DMS79 (cell line): ENCODE measurements around the gene FSCN2.
A peak's percentile ranks its signal among the peaks of the same experiment; 100 is the strongest.

Source experiments
- DNase-seq: peaks from one replicate; lab custom pipeline; 2025; lab: John Stamatoyannopoulos, UW

The FSCN2 gene

GRCh38 chr17:81489998-81490992 is 37.9 kb upstream of the FSCN2 start:
- DNase-seq: no peak

- DNase-seq: no peak
These were observed 37.0 kb upstream of the FSCN2 start for GRCh38 chr17:81491181-81491581.

- no peak for DNase-seq
These were observed 36.4 kb upstream of the FSCN2 start for GRCh38 chr17:81491761-81492160.

GRCh38 chr17:81492202-81492601 is 36.0 kb upstream of the FSCN2 start:
- DNase-seq: no peak

GRCh38 chr17:81492706-81493105 is 35.5 kb upstream of the FSCN2 start:
- DNase-seq: no peak

- no peak for DNase-seq
These were observed 34.8 kb upstream of the FSCN2 start for GRCh38 chr17:81493198-81494038.

GRCh38 chr17:81494626-81495377 is 33.4 kb upstream of the FSCN2 start:
- DNase-seq: peak; percentile 35

- DNase-seq: no peak
These were observed 29.1 kb upstream of the FSCN2 start for GRCh38 chr17:81498953-81499600.

GRCh38 chr17:81499601-81499970 is 28.6 kb upstream of the FSCN2 start:
- DNase-seq: no peak

GRCh38 chr17:81500047-81500446 is 28.1 kb upstream of the FSCN2 start:
- no peak for DNase-seq

- DNase-seq: no peak
These were observed 25.6 kb upstream of the FSCN2 start for GRCh38 chr17:81502471-81503017.

- no peak for DNase-seq
These were observed 24.6 kb upstream of the FSCN2 start for GRCh38 chr17:81503619-81504018.

GRCh38 chr17:81508639-81509206 is 19.5 kb upstream of the FSCN2 start:
- DNase-seq: no peak

GRCh38 chr17:81509207-81509971 is 18.8 kb upstream of the FSCN2 start:
- DNase-seq: no peak

- no peak for DNase-seq
These were observed 18.0 kb upstream of the FSCN2 start for GRCh38 chr17:81509972-81510784.

GRCh38 chr17:81510785-81511553 is 17.2 kb upstream of the FSCN2 start:
- no peak for DNase-seq

- no peak for DNase-seq
These were observed 16.7 kb upstream of the FSCN2 start for GRCh38 chr17:81511554-81511803.

GRCh38 chr17:81511804-81512561 is 16.2 kb upstream of the FSCN2 start:
- no peak for DNase-seq
